ENCODE results near the gene ZNF493.

Gene ZNF493

DNA sequence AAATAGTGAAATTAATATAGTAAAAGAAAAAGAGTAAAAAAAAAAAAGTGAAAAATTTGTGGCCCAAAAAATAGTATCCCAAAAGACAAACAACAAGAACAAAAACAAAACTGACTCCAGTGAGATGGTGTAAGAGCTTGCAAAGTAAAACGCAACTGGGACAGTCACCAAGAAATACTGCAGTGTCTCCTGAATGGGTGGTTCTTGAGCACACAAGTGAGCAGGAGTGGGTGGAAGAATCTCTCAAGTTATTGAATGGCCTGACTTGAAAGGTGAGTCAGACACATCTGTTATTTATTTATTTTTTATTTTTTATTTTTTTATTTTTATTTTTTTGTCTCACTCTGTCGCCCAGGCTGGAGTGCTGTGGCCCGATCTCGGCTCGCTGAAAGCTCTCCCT, 1.9 kb downstream of the ZNF493 start:
- CTCF ChIA-PET, result no interaction called here

GRCh38 chr19:21402303-21402985, 5.5 kb downstream of the ZNF493 start:
- no peak for TF ChIP-seq CTCF (IDR thresholded peaks at IDR 0.05; ENCODE audit: control extremely low read depth, extremely low read depth, low read depth, missing control alignments)
- POLR2A ChIA-PET, result no interaction called here
- CTCF ChIA-PET, result interaction anchor here (1.4 to 1.8 kb wide), 4 partner anchors 10 to 80 kb away, joined by 3 to 4 read pairs (median 4); no protein-coding TSS in a partner anchor
- DNase-seq (ENCODE audit: extremely low spot score), result no peak

More for the DNA sequence above, 1.9 kb downstream of the ZNF493 start:
- DNase-seq (ENCODE audit: extremely low spot score), result no peak
- TF ChIP-seq CTCF (IDR thresholded peaks at IDR 0.05; ENCODE audit: control extremely low read depth, extremely low read depth, low read depth, missing control alignments), result no peak
- POLR2A ChIA-PET, result no interaction called here

- TF ChIP-seq CTCF (IDR thresholded peaks at IDR 0.05; ENCODE audit: control extremely low read depth, extremely low read depth, low read depth, missing control alignments), result no peak
- ChIA-PET CTCF (no interaction called here), POLR2A (no interaction called here)
Measured at GRCh38 chr19:21410166-21410565, 13.2 kb downstream of the ZNF493 start.

DNA sequence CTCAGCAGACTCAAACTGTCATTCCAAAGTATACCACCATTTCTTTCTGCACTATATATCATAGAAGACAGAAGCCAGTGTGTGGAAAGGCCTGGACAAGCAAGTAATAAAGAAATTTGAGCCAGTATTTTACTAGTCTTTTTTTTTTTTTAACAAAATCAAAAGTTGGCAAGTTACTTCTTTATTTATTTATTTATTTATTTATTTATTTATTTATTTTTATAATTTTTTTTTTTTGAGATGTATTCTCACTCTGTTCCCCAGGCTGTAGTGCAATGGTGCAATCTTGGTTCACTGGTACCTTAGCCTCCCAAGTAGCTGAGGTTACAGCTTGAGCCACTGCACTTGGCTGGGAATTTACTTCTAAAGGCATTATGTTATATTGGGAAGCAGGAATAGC, 25.3 kb downstream of the ZNF493 start:
- no peak for TF ChIP-seq CTCF (IDR thresholded peaks at IDR 0.05; ENCODE audit: control extremely low read depth, extremely low read depth, low read depth, missing control alignments)
- no peak for DNase-seq (ENCODE audit: extremely low spot score)
- POLR2A ChIA-PET, result no interaction called here
- CTCF ChIA-PET, result no interaction called here

More at GRCh38 chr19:21410166-21410565, 13.2 kb downstream of the ZNF493 start:
- DNase-seq (ENCODE audit: extremely low spot score), result no peak

DNA sequence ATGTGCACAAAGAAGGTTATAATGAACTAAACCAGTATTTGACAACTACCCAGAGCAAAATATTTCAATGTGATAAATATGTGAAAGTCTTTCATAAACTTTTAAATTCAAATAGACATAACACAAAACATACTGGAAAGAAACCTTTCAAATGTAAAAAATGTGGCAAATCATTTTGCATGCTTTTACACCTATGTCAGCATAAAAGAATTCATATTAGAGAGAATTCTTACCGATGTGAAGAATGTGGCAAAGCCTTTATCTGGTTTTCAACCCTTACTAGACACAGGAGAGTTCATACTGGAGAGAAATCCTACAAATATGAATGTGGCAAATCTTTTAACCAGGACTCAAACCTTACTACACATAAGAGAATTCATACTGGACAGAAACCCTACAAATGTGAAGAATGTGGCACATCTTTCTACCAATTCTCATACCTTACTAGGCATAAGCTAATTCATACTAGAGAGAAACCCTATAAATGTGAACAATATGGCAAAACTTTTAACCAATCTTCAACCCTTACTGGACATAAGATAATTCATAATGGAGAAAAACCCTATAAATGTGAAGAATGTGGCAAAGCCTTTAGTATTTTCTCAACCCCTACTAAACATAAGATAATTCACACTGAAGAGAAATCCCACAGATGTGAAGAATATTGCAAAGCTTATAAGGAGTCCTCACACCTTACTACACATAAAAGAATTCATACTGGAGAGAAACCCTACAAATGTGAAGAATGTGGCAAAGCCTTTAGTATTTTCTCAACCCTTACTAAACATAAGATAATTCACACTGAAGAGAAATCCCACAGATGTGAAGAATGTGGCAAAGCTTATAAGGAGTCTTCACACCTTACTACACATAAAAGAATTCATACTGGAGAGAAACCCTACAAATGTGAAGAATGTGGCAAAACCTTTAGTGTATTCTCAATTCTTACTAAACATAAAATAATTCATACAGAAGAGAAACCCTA, 26.4 kb downstream of the ZNF493 start:
- no peak for DNase-seq (ENCODE audit: extremely low spot score)
- ChIA-PET CTCF (interaction anchor here (1.4 kb wide), 1 partner anchor 12 kb away, joined by 5 read pairs; no protein-coding TSS in a partner anchor), POLR2A (no interaction called here)
- TF ChIP-seq CTCF (IDR thresholded peaks at IDR 0.05; ENCODE audit: control extremely low read depth, extremely low read depth, low read depth, missing control alignments), result no peak

GRCh38 chr19:21430675-21431074, 33.7 kb downstream of the ZNF493 start:
- ChIA-PET POLR2A (no interaction called here), CTCF (no interaction called here)
- TF ChIP-seq CTCF (IDR thresholded peaks at IDR 0.05; ENCODE audit: control extremely low read depth, extremely low read depth, low read depth, missing control alignments), result no peak
- no peak for DNase-seq (ENCODE audit: extremely low spot score)
